Measurements from ENCODE around the gene SPIB. TPM values are rescaled to one million over a fixed set of nuclear protein-coding genes. Genes with fewer than 3 reads are reported as not detected.
A peak's percentile ranks its signal among the peaks of the same experiment; 100 is the strongest.

SPIB gene
- total and polyA plus RNA-seq, 2 of the 4 experiments (the other 2 are of a cell fraction), result not detected

DNA sequence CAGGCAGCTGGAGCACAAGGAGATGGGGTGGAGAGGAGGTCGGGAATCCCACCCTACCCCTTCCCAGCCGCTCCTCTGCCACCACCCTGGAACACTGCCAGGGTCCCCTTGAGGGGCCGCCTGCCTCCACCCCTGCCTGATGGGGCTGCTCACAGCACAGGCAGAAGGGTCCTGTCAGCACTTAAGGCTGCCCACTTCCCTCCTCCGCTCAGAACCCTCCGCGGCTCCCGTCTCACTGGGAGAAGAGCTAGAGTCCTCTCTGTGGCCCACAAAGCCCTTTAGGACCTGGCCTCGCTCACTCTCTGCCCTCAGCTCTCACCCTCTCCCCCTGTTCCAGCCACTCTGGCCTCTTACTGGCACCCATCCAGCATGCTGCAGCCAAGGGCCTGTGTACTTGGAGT is 38.0 kb upstream of the SPIB start:
- H3K4me3 ChIP-seq (ENCODE audit: insufficient read depth, low read depth, low read length), result no peak overlapping the region
- WGBS, 2 experiments (ENCODE audit: extremely low coverage in 2 of 2, insufficient read length in 1 of 2), result 56% methylated on average over 3 of the region's 8 CpGs; no CpG with 5 or more reads in 1 of the 2 experiments
- H3K4me2 ChIP-seq (ENCODE audit: low read depth, low read length), result no peak overlapping the region
- H3K23ac ChIP-seq (ENCODE audit: low read depth, low read length), result no peak overlapping the region
- H3K14ac ChIP-seq (replicated peaks; ENCODE audit: low read depth, low read length), result no peak overlapping the region
- H3K36me3 ChIP-seq (ENCODE audit: control insufficient read depth, insufficient read depth, low read length), result peaks cover 42% of the 10 kb centered on the region
- peak overlapping the region; percentile 29 for H2AK9ac ChIP-seq (replicated peaks; ENCODE audit: low read depth, low read length, poor library complexity)
- H3K27me3 ChIP-seq (ENCODE audit: control insufficient read depth, insufficient read depth, low read length), result no peaks in the 10 kb centered on the region
- intact Hi-C loops (cut with micrococcal nuclease), result no loop called here
- ChIA-PET POLR2A (ENCODE audit: unreplicated experiment) (no interaction called here), CTCF (no interaction called here)
- H4K91ac ChIP-seq (ENCODE audit: insufficient read depth, low read depth, low read length), result no peak overlapping the region
- no TSS peak for BruUV-seq (replicated peaks)
- H3K9me3 ChIP-seq (ENCODE audit: control insufficient read depth, insufficient read depth, low read length), result no peaks in the 10 kb centered on the region
- no peak overlapping the region for H4K5ac ChIP-seq (ENCODE audit: low read depth, low read length)
- dilution Hi-C loops (cut with HindIII; ENCODE audit: low sequenced_read_pairs, unreplicated experiment), result no loop called here
- no peak overlapping the region for H2BK20ac ChIP-seq (ENCODE audit: low read depth, low read length)
- no peak overlapping the region for H2AK5ac ChIP-seq (ENCODE audit: low read depth, low read length)
- no peak overlapping the region for H3K27ac ChIP-seq (ENCODE audit: insufficient read depth, low read length)
- TF ChIP-seq FOS (IDR thresholded peaks at IDR 0.05; ENCODE audit: low read depth, low read length) (no peak), MAZ (IDR thresholded peaks at IDR 0.05; ENCODE audit: borderline replicate concordance, low read depth, low read length) (no peak), CHD1 (IDR thresholded peaks at IDR 0.05; ENCODE audit: low read depth, low read length) (no peak), NFE2L2 (IDR thresholded peaks at IDR 0.05; ENCODE audit: low read depth, low read length) (no peak), SMC3 (IDR thresholded peaks at IDR 0.05; ENCODE audit: low read depth, low read length) (no peak), BHLHE40 (IDR thresholded peaks at IDR 0.05; ENCODE audit: low read depth, low read length) (no peak), RAD21 (IDR thresholded peaks at IDR 0.05; ENCODE audit: low read length) (no peak)
- TF ChIP-seq, protein P1, sequence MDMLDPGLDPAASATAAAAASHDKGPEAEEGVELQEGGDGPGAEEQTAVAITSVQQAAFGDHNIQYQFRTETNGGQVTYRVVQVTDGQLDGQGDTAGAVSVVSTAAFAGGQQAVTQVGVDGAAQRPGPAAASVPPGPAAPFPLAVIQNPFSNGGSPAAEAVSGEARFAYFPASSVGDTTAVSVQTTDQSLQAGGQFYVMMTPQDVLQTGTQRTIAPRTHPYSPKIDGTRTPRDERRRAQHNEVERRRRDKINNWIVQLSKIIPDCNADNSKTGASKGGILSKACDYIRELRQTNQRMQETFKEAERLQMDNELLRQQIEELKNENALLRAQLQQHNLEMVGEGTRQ (IDR thresholded peaks at IDR 0.05; ENCODE audit: low read depth, low read length), result no peak
- TF ChIP-seq, protein P2, sequence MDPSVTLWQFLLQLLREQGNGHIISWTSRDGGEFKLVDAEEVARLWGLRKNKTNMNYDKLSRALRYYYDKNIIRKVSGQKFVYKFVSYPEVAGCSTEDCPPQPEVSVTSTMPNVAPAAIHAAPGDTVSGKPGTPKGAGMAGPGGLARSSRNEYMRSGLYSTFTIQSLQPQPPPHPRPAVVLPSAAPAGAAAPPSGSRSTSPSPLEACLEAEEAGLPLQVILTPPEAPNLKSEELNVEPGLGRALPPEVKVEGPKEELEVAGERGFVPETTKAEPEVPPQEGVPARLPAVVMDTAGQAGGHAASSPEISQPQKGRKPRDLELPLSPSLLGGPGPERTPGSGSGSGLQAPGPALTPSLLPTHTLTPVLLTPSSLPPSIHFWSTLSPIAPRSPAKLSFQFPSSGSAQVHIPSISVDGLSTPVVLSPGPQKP (IDR thresholded peaks at IDR 0.05; ENCODE audit: borderline replicate concordance, low read depth, low read length), result no peak
- TF ChIP-seq, protein P3, sequence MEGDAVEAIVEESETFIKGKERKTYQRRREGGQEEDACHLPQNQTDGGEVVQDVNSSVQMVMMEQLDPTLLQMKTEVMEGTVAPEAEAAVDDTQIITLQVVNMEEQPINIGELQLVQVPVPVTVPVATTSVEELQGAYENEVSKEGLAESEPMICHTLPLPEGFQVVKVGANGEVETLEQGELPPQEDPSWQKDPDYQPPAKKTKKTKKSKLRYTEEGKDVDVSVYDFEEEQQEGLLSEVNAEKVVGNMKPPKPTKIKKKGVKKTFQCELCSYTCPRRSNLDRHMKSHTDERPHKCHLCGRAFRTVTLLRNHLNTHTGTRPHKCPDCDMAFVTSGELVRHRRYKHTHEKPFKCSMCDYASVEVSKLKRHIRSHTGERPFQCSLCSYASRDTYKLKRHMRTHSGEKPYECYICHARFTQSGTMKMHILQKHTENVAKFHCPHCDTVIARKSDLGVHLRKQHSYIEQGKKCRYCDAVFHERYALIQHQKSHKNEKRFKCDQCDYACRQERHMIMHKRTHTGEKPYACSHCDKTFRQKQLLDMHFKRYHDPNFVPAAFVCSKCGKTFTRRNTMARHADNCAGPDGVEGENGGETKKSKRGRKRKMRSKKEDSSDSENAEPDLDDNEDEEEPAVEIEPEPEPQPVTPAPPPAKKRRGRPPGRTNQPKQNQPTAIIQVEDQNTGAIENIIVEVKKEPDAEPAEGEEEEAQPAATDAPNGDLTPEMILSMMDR (conservative IDR thresholded peaks at IDR 0.05; ENCODE audit: low read depth, low read length), result no peak
- no peak overlapping the region for H2BK5ac ChIP-seq (ENCODE audit: low read depth, low read length, poor library complexity, severe bottlenecking)
- H2AFZ ChIP-seq (replicated peaks; ENCODE audit: low read length, poor library complexity), result no peak overlapping the region
- H3K4me1 ChIP-seq (ENCODE audit: control insufficient read depth, insufficient read depth, low read length), result no peaks in the 10 kb centered on the region; the same call in 1 of the 2 replicates
- no peak overlapping the region for H4K8ac ChIP-seq (ENCODE audit: low read depth in 2 of 2, low read length in 2 of 2)
- H3K4ac ChIP-seq (ENCODE audit: low read depth, low read length), result no peak overlapping the region
- peaks cover 12% of the 10 kb centered on the region for H4K20me1 ChIP-seq (ENCODE audit: insufficient read depth, low read length)
- DNase-seq (no peak), ATAC-seq (ENCODE audit: low read depth) (no peak)
- H3K18ac ChIP-seq (ENCODE audit: low read depth, low read length), result no peak overlapping the region
- no peak overlapping the region for H2BK15ac ChIP-seq (ENCODE audit: low read depth, low read length)
- in situ Hi-C loops (cut with MboI; ENCODE audit: low sequenced_read_pairs), result no loop called here
- no peak overlapping the region for H2BK120ac ChIP-seq (ENCODE audit: low read depth, low read length)
- peaks cover under 1% of the 10 kb centered on the region; the same call in 1 of the 2 replicates for H3K9me1 ChIP-seq (ENCODE audit: insufficient read depth, low read length)
- H3K9ac ChIP-seq (ENCODE audit: low read depth, low read length), result no peak overlapping the region
- peaks cover 0 to 43% of the 10 kb centered on the region in 2 experiments for H3K79me1 ChIP-seq (ENCODE audit: low read depth in 1 of 2, low read length in 2 of 2)
- H3K56ac ChIP-seq (ENCODE audit: extremely low read depth, insufficient read depth, low read length), result no peak overlapping the region
